Activated gamma-delta T cell (primary cell): Measurements from ENCODE around the gene ATP1A4.

Experiments
- DNase-seq: peaks from one replicate; lab custom pipeline; 2025; lab: John Stamatoyannopoulos, UW

The ATP1A4 gene

GRCh38 chr1:160144921-160145320 lies 6.5 kb upstream of the ATP1A4 start:
- DNase-seq = no peak

- no peak for DNase-seq
These were observed 5.3 kb upstream of the ATP1A4 start for GRCh38 chr1:160146107-160146506.

- DNase-seq = no peak
These were observed 3.3 kb upstream of the ATP1A4 start for GRCh38 chr1:160148121-160148520.

- no peak for DNase-seq
These were observed 2.2 kb upstream of the ATP1A4 start for GRCh38 chr1:160149233-160149632.

- no peak for DNase-seq
These were observed 1.7 kb upstream of the ATP1A4 start for GRCh38 chr1:160149716-160150115.

- DNase-seq = no peak
These were observed 3.4 kb downstream of the ATP1A4 start for GRCh38 chr1:160154790-160155189.

GRCh38 chr1:160156361-160156760 lies 5.0 kb downstream of the ATP1A4 start:
- DNase-seq = no peak

GRCh38 chr1:160157174-160157573 lies 5.8 kb downstream of the ATP1A4 start:
- no peak for DNase-seq

GRCh38 chr1:160158031-160158430 lies 6.6 kb downstream of the ATP1A4 start:
- DNase-seq = no peak

GRCh38 chr1:160158534-160158933 lies 7.1 kb downstream of the ATP1A4 start:
- DNase-seq = no peak

GRCh38 chr1:160159846-160160245 lies 8.4 kb downstream of the ATP1A4 start:
- no peak for DNase-seq

- no peak for DNase-seq
These were observed 10.7 kb downstream of the ATP1A4 start for GRCh38 chr1:160161965-160162705.

- DNase-seq = no peak
These were observed 11.5 kb downstream of the ATP1A4 start for GRCh38 chr1:160162931-160163330.

GRCh38 chr1:160163615-160164014 lies 12.2 kb downstream of the ATP1A4 start:
- no peak for DNase-seq

GRCh38 chr1:160164121-160164520 lies 12.7 kb downstream of the ATP1A4 start:
- DNase-seq = no peak

GRCh38 chr1:160166166-160166868 lies 14.9 kb downstream of the ATP1A4 start:
- no peak for DNase-seq

GRCh38 chr1:160167056-160167455 lies 15.7 kb downstream of the ATP1A4 start:
- no peak for DNase-seq

GRCh38 chr1:160167580-160167979 lies 16.2 kb downstream of the ATP1A4 start:
- no peak for DNase-seq

GRCh38 chr1:160168016-160168415 lies 16.6 kb downstream of the ATP1A4 start:
- no peak for DNase-seq

- no peak for DNase-seq
These were observed 17.4 kb downstream of the ATP1A4 start for GRCh38 chr1:160168609-160169369.

- DNase-seq = no peak
These were observed 18.4 kb downstream of the ATP1A4 start for GRCh38 chr1:160169553-160170399.

GRCh38 chr1:160171354-160171753 lies 20.0 kb downstream of the ATP1A4 start:
- DNase-seq = no peak
